GM21367 (cell line): Measurements from ENCODE around the gene ABTB2.

Experiments used
- ATAC-seq: cut with Tn5 transposase; IDR thresholded peaks from one replicate; pipeline ENCODE4 v1.9.1; 2021; ENCODE audit not compliant: unreplicated experiment

ABTB2 gene

GRCh38 chr11:34343686-34344085 lies 14.1 kb downstream of the ABTB2 start:
- no peak for ATAC-seq

- ATAC-seq = no peak
Observed at GRCh38 chr11:34343153-34343552, 14.7 kb downstream of the ABTB2 start.

GRCh38 chr11:34341931-34342533 lies 15.8 kb downstream of the ABTB2 start:
- no peak for ATAC-seq

- no peak for ATAC-seq
Observed at GRCh38 chr11:34341096-34341495, 16.7 kb downstream of the ABTB2 start.

GRCh38 chr11:34340653-34341052 lies 17.2 kb downstream of the ABTB2 start:
- no peak for ATAC-seq

GRCh38 chr11:34339149-34340064 lies 18.4 kb downstream of the ABTB2 start:
- no peak for ATAC-seq

GRCh38 chr11:34337016-34337415 lies 20.8 kb downstream of the ABTB2 start:
- no peak for ATAC-seq

GRCh38 chr11:34335801-34336200 lies 22.0 kb downstream of the ABTB2 start:
- ATAC-seq = no peak

- ATAC-seq = no peak
Observed at GRCh38 chr11:34335331-34335730, 22.5 kb downstream of the ABTB2 start.

GRCh38 chr11:34333787-34334186 lies 24.0 kb downstream of the ABTB2 start:
- ATAC-seq = no peak

GRCh38 chr11:34332524-34332923 lies 25.3 kb downstream of the ABTB2 start:
- no peak for ATAC-seq

GRCh38 chr11:34331736-34332135 lies 26.1 kb downstream of the ABTB2 start:
- ATAC-seq = no peak

- no peak for ATAC-seq
Observed at GRCh38 chr11:34331329-34331728, 26.5 kb downstream of the ABTB2 start.

GRCh38 chr11:34330653-34331052 lies 27.2 kb downstream of the ABTB2 start:
- no peak for ATAC-seq

GRCh38 chr11:34329876-34330275 lies 27.9 kb downstream of the ABTB2 start:
- no peak for ATAC-seq

GRCh38 chr11:34328632-34328910 lies 29.2 kb downstream of the ABTB2 start:
- ATAC-seq = no peak

GRCh38 chr11:34327804-34328631 lies 29.8 kb downstream of the ABTB2 start:
- no peak for ATAC-seq

GRCh38 chr11:34324466-34324865 lies 33.3 kb downstream of the ABTB2 start:
- no peak for ATAC-seq

GRCh38 chr11:34323601-34324000 lies 34.2 kb downstream of the ABTB2 start:
- no peak for ATAC-seq

- no peak for ATAC-seq
Observed at GRCh38 chr11:34318111-34319037, 39.4 kb downstream of the ABTB2 start.

GRCh38 chr11:34317666-34318065 lies 40.1 kb downstream of the ABTB2 start:
- no peak for ATAC-seq
